Daoy (cell line): Measurements from ENCODE around the gene SPECC1. TPM values are rescaled to one million over a fixed set of nuclear protein-coding genes. Genes with fewer than 3 reads are reported as not detected.
"Not testable (repeated sequence)": the region's sequence is repeated elsewhere in the genome, so short reads cannot be mapped to it uniquely, and the experiment has no call there.

Source experiments
- DNase-seq: peaks from one replicate; pipeline ENCODE4 v3.0.0-alpha.2; 2015; ENCODE audit warnings: low read depth
- total RNA-seq: library from RNA; depleted of rRNA; stranded (reverse); fragments of >200 nt; shearing (Covaris generic); gene quantifications from 2 replicates; pipeline ENCODE4 v1.2.3, GENCODE V29; 2014

Gene SPECC1
- total RNA-seq, 1 experiment from 2014 or later = 43.0 TPM

DNA sequence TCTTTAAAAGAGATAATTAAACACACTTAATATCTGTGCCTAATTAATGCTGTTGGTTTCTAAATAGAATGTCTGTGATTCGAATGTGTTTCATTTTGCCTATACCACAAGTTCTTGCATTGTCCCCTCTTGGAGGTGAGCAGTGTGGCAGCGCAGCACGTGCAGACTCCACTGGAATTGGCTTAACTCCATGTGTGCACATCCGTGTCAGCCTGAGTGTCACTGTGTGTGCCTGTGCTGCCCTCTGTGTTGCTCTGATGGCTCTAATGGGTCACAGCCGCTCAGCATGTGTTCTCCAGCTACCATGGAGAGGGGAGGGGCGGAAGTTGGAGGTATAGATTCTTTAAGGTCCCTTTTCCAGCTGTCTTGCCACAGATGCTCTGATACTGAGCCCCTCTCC is 226.6 kb downstream of the SPECC1 start:
- DNase-seq = no peak

DNA sequence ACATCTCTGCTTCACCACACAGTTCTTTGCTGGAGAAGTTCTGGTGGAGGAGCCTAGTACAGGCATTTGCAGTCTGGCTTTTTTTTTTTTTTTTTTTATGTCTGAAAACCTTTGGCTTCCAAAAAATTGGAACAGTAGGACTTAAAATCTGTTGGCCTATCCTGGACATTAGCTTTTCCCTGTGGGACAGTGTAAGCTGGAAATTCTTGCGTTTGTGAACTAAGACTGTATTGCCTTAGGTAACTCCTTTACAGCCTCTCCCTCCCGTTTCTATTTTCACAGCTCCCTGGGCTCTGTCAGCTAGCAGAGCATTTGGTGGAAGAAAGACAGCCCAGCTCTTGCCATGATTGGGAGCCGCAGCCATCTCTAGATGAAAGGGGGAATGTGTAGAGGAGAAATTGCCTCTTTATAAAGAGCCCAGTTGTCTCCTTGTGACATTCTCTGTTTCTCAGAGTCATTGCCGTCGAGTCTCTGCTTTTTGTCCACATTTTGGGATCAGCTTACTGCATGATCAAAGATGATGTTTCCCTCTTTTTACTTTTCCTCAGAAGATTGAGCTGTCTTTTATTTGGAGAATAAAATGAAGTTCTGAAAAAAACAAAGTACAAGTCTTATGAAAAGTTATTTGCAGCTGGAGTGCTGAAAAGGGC is 227.5 kb downstream of the SPECC1 start:
- DNase-seq = no peak

DNA sequence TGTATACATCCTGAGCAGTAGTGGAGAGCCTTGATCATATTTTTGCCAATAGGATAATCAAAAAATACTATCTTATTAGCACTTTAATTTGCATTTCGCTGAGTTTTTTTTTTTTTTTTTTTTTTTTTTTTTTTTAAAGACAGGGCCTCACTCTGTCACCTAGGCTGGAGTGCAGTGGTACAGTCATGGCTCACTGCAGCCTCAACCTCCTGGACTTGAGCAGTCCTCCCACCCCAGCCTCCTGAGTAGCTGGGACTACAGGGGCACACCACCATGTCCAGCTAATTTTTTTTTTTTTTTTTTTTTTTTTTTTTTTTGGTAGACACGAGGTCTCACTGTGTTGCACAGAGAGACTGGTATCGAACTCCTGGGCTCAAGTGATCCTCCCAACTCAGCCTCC is 230.6 kb downstream of the SPECC1 start:
- not testable (repeated sequence) for DNase-seq

DNA sequence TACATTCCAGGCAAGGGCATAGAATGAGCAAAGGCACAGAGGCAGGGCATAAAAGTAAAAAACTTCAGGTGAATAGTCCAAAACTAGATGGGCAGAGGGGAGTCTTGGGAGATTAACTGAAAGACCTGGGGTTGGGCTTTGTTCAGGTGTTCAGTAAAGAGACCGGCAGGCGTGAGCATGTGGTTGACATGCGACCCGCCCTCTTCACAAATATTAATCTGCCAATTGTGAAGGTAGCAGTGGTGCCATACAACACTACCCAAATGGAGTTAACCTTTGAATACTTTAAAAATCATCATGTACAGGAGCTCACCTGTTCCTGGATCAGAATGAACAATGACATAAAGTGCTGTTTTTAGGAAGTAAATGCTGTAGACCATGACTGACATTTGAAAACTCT is 232.7 kb downstream of the SPECC1 start:
- DNase-seq = no peak

DNA sequence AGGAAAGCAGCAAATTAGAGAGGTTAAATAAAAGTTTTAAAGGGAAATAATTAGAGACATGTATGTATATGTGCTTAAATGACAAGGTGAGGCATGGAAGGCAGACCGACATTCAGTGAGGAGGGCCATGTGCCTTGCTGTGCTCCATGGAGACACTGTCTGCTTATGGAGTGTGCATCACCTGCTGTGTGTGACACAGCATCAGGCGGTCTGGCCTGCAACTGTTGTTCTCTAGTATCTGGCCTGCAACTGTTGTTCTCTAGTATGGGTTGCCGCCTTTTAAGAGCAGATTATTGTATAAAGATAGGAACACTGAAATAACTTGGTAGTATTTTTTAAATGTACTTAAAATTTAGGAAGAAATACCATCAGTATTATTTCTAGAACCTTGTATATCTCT is 233.1 kb downstream of the SPECC1 start:
- DNase-seq = no peak

- DNase-seq = no peak
Observed at GRCh38 chr17:20243524-20243923, 234.4 kb downstream of the SPECC1 start.

DNA sequence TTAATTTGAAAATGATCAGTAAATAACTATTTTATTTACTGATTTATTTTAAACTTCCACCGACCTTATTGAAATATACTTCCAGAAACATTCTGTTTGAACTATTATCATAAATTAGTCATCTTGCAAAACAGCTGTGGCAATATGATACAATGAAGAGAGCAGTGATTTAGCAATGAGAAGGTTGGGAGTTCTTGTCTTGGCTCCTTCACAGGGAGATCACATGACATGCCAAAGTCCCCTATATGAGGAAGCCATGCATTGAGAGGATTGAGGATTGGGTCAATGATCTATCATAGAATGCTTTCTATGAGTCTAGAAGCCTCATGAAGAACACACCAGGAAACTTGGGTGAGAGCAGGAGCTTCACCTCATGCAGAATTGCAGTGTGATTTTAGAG is 235.5 kb downstream of the SPECC1 start:
- no peak for DNase-seq

GRCh38 chr17:20246692-20247091 is 237.5 kb downstream of the SPECC1 start:
- no peak for DNase-seq

DNA sequence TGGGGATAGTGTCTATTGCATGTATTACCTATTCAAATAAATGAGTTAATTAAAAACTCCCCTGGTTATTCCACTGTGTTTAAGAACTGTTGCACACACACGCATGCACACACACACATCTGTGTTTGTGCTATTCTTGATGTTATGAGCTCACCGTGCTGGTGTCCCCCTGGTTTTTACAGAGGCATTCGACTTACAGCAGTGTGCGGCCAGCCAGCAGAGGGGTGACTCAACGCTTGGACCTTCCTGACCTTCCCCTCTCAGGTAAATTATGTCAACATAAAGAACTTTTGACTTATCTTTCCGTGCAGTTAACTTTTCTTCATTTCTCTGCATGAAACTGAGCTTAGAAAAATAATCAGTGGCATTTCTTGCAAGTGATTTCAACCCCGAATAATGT is 244.2 kb downstream of the SPECC1 start:
- DNase-seq = no peak

GRCh38 chr17:20254541-20254940 is 245.4 kb downstream of the SPECC1 start:
- no peak for DNase-seq

GRCh38 chr17:20256144-20256543 is 247.0 kb downstream of the SPECC1 start:
- no peak for DNase-seq

GRCh38 chr17:20257008-20257407 is 247.8 kb downstream of the SPECC1 start:
- no peak for DNase-seq

DNA sequence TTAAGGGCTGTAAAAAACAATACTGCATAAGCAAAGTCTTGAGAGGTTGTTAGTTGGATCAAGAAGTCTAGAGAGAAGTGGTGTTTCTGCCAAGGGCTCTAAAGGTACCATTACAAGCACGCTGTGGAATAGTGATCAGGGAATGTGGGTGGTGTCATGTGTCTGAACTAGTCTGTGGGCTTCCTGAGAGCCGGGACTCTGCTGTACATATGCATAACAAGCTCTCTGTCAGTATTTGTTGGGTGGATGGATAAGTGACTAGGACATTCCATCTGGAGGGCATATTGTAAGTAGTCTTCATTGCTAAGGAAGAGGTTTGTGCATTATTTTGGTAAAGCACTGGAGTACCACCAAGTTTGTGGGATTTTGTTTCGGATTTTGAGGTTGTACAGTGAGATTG is 248.6 kb downstream of the SPECC1 start:
- no peak for DNase-seq

DNA sequence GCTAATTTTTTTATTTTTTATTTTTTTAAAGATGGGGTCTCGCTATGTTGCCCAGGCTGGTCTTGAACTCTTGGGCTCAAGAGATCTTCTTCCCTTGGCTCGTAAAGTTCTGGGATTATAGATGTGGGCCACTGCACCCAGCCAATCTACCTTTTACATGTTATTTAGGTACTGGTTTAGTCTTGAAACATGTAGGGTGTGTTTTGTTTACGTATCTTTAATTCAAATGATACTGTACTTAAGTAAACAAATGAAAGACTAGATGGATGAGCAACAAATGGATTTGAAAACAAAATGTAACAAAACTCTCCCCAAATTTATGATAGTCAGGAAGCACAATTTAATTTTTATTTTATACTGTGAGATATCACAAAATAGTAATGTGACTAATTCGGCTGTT is 250.5 kb downstream of the SPECC1 start:
- DNase-seq = no peak

DNA sequence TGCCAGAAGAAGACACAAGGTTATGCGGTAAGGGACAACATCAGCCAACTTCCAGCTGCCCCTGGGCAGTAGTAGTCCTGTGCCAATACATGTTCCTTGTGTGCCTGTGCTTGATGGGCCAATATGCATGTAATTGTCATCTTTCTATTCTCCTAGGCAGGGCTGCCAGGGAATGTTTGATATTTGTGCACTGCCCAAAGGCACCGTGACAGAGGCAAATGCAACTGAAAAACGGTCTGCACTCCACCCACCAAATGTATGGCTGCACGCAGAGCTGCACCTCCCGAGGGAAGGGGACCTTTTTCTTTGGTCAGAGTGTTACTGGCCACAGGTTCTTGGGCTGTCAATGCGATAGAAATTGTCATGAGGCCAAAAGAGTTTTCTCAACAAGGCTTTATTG is 251.1 kb downstream of the SPECC1 start:
- no peak for DNase-seq

DNA sequence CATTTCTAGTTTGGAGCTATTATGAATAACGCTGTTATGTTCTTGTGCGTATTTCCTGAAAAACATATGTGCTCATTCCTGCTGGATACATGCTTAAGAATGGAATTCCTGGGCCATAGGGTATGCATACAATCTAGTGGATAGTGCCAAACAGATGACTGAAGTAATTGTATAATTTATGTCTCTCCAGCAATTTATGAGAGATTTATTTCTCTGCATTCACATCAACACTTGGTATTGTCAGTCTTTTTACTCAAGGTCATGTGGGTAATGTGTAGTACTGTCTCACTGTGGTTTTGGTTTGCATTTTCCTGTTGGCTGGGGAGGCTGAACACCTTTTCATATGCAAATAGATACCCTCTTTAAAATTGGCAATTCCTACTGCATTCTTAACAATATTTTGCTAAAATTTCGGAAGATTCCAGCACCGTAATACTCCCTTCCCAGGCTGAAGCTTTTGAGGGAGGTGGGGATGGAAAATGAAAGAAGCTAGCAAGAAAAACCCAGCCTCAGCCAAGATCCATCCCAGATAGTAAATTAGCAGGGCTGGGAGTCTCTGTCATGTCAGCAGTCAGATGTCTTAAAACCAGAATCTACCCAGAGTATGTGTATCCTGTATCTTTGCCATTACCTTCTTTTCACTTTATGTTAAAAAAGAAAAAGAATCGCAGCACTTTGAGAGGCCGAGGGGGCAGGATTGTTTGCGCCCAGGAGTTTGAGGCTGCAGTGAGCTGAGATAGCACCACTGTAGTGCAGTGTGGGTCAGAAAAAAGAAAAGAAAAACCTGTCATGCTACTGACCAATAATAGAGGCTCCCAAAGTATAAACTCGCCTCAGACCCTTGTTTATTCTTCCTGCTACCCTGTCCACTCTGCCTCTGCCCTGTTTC is 253.3 kb downstream of the SPECC1 start:
- DNase-seq = no peak

DNA sequence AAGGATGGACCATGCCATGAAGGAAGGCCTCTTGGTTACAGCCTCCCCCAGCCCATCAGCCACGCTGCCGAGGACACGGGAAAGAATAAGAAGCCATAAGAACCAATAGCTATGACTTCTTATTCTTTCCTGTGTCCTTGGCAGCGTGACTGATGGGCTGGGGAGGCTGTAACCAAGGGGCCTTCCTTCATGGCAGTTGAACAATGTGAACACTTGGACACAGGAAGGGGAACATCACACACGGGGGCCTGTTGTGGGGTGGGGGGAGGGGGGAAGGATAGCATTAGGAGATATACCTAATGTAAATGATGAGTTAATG is 253.9 kb downstream of the SPECC1 start:
- not testable (repeated sequence) for DNase-seq

DNA sequence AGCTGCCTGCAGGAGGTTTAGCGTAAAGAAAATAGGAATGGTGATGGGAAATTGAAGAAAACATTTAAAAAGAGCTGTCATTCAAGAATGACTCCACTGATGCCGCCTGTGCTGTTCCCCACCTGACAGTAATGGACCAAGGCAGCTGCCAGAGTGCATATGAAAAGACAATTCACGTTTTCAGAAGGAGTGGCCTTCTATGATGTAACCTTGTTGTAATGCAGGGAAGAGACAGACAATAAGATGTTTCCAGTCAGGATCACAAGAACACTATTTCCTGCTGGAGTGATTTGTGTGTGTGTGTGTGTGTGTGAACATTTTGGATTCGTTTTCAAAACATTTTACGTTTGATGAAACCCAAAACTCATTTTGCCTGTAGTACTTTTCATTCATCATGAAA is 254.4 kb downstream of the SPECC1 start:
- no peak for DNase-seq

DNA sequence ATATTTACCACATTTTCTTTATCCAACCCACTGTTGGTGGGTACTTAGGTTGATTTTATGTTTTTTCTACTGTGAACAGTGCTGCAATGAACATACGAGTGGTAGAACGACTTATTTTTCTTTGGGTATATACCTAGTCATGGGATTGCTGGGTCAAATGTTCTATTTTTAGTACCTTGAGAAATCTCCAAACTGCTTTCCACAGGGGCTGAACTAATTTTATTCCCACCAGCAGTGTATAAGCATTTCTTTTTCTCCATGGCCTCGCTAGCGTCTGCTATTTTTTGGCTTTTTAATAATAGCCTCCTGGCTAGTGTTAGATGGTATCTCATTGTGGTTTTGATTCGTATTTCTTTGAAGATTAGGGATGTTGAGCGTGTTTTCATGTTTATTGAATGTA is 255.8 kb downstream of the SPECC1 start:
- DNase-seq = no peak

DNA sequence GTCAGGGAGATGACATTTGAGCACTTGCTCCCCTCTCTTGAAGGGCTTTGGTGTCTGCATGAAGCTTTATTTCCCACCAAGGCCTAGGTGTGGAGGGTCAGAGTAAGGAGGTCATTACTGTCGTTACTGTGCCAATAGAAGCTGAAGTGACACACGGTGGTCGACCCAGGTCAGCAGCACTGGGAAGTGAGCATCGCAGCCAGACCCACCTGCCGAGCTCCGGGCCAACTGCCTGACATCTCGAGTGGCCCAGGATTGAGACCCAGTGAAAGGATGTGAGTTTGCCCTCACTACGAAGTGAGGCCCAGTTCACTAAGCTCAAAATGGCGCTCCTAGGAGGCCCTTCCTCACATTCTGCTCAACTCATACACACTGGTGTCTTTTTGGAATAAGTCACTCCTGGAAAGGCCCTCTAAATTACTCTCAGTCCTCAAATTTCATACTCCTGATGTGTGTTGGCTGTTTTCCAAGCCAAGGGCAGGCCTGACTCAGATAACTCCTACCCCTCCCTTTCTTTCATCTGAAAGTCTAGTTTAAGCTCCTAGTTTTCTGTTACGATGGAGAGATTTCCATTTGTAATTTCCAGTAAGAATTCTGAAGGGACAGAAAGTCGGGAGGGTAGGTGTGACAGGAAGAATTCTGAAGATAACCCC is 257.8 kb downstream of the SPECC1 start:
- DNase-seq = peak; percentile 23

DNA sequence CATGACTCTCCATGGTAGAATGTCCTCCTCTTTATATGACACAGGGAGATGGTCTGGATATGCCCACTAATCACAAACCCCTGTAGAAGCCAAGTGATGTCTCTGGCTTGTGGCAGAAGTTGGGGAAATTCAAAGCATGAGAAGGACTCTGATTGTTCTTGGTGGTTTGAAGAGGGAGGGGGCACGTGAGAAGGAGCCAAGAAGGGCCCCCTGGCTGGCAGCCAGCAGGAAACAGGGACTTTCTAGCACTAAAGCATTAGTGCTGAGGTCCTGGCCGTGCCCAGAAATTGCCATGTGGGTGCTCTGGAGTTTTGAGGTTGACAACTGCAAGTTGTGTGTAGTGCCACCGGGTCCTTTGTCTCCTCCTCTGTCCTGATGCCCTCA is 258.3 kb downstream of the SPECC1 start:
- no peak for DNase-seq

GRCh38 chr17:20270369-20270768 is 261.2 kb downstream of the SPECC1 start:
- no peak for DNase-seq

DNA sequence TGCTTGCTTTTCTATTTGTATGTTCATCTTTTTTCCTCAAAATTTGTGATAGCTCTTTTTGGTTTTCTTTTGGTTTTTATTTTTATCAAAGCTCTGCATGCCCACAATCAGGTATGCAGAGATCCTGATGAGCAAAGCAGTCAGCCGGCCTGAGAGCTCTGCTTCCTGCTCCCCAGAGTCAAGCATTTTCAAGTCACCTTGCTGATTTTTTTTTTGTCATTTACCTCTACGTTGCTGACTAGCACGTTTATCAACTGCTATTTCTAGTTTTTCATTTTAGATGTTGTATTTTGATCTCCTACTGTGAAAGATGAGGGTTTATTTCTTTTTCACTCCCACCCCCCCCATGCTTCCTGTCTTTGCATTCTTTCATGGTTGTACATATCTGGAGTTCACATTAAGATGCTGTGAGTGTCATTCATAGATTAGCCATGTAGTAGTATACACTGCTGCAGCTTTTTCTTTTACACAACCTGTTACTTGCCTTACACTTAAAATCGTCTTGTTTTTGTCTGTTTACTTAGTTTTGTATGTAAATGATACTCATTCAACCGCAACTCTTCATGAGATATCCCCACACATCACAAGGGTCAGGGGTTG is 262.0 kb downstream of the SPECC1 start:
- no peak for DNase-seq
